H9 (cell line): ENCODE measurements around the gene TRAPPC14. TPM values are rescaled to one million over a fixed set of nuclear protein-coding genes. Genes with fewer than 3 reads are reported as not detected.

ENCODE experiments used
- DNase-seq: peaks from one replicate; pipeline ENCODE4 v3.0.0-alpha.2; 2017
- H2AFZ ChIP-seq: one replicate; pipeline ENCODE4 v1.6.1; 2013; ENCODE audit warnings: mild to moderate bottlenecking, low read length, control low read depth, moderate library complexity
- H2AK5ac ChIP-seq: 2 replicates; pipeline ENCODE4 v1.6.1; 2013; ENCODE audit warnings: low read length, control low read depth, mixed read lengths; ENCODE audit not compliant: insufficient read length
- H2BK120ac ChIP-seq: one replicate; pipeline ENCODE4 v1.6.1; 2013; ENCODE audit warnings: low read depth, mild to moderate bottlenecking, low read length, control low read depth, inconsistent platforms; ENCODE audit not compliant: poor library complexity, severe bottlenecking
- H2BK12ac ChIP-seq: 2 replicates; pipeline ENCODE4 v1.6.1; 2013; ENCODE audit warnings: low read length, control low read depth, mixed read lengths, low read depth; ENCODE audit not compliant: insufficient read length
- H2BK15ac ChIP-seq: 2 replicates; pipeline ENCODE4 v1.6.1; 2013; ENCODE audit warnings: low read depth, low read length, control low read depth
- H2BK20ac ChIP-seq: one replicate; pipeline ENCODE4 v1.6.1; 2013; ENCODE audit warnings: low read depth, mild to moderate bottlenecking, low read length, control low read depth, inconsistent platforms; ENCODE audit not compliant: poor library complexity, severe bottlenecking
- H2BK5ac ChIP-seq: 2 replicates; pipeline ENCODE4 v1.6.1; 2013; ENCODE audit warnings: low read length, control low read depth, mixed read lengths; ENCODE audit not compliant: insufficient read length
- H3K14ac ChIP-seq: 2 replicates; pipeline ENCODE4 v1.6.1; 2013; ENCODE audit warnings: low read length, control low read depth; ENCODE audit not compliant: insufficient read depth
- H3K18ac ChIP-seq: 2 replicates; pipeline ENCODE4 v1.6.1; 2013; ENCODE audit warnings: low read depth, mild to moderate bottlenecking, mixed read lengths, low read length, control low read depth; ENCODE audit not compliant: insufficient read length
- H3K23ac ChIP-seq: 2 replicates; pipeline ENCODE4 v1.6.1; 2013; ENCODE audit warnings: low read length, control low read depth, mixed read lengths, low read depth; ENCODE audit not compliant: insufficient read length
- H3K23me2 ChIP-seq: 2 replicates; pipeline ENCODE4 v1.6.1; 2013; ENCODE audit warnings: low read depth, mild to moderate bottlenecking, mixed read lengths, low read length, control low read depth; ENCODE audit not compliant: insufficient read length, poor library complexity, severe bottlenecking
- H3K27ac ChIP-seq: 2 replicates; pipeline ENCODE4 v1.5.1; 2013; ENCODE audit warnings: low read length, control low read depth, mixed read lengths, low read depth; ENCODE audit not compliant: insufficient read length
- H3K27me3 ChIP-seq: 2 replicates; pipeline ENCODE4 v1.6.1; 2013; ENCODE audit warnings: low read length, control low read depth, inconsistent platforms; ENCODE audit not compliant: insufficient read depth
- H3K4ac ChIP-seq: 2 replicates; pipeline ENCODE4 v1.6.1; 2013; ENCODE audit warnings: low read depth, mild to moderate bottlenecking, control low read depth, inconsistent platforms, low read length, moderate library complexity
- H3K4me1 ChIP-seq: 2 replicates; pipeline ENCODE4 v1.6.1; 2013; ENCODE audit warnings: low read length, control low read depth, inconsistent platforms; ENCODE audit not compliant: insufficient read depth
- H3K4me2 ChIP-seq: 2 replicates; pipeline ENCODE4 v1.6.1; 2013; ENCODE audit warnings: low read length, control low read depth, mixed read lengths; ENCODE audit not compliant: insufficient read length, insufficient read depth
- H3K56ac ChIP-seq: 2 replicates; pipeline ENCODE4 v1.6.1; 2013; ENCODE audit warnings: low read depth, mild to moderate bottlenecking, mixed read lengths, low read length, control low read depth; ENCODE audit not compliant: insufficient read length
- H3K79me1 ChIP-seq: 2 replicates; pipeline ENCODE4 v1.6.1; 2013; ENCODE audit warnings: low read depth, mild to moderate bottlenecking, moderate library complexity, low read length, control low read depth, inconsistent platforms; ENCODE audit not compliant: insufficient read depth, poor library complexity, severe bottlenecking
- H3K79me2 ChIP-seq: 2 replicates; pipeline ENCODE4 v1.6.1; 2013; ENCODE audit warnings: low read length, control low read depth, inconsistent platforms; ENCODE audit not compliant: insufficient read depth
- H3K9ac ChIP-seq: 2 replicates; pipeline ENCODE4 v1.6.1; 2013; ENCODE audit warnings: low read length, control low read depth, mixed read lengths; ENCODE audit not compliant: insufficient read length; ENCODE audit errors: extremely low read depth
- H3K9me3 ChIP-seq: one replicate; pipeline ENCODE4 v1.6.1; 2013; ENCODE audit warnings: low read depth, low read length, inconsistent platforms; ENCODE audit not compliant: control insufficient read depth
- H3T11ph ChIP-seq: one replicate; pipeline ENCODE4 v1.6.1; 2013; ENCODE audit warnings: mild to moderate bottlenecking, low read length, control low read depth, inconsistent platforms
- H4K20me1 ChIP-seq: one replicate; pipeline ENCODE4 v1.6.1; 2013; ENCODE audit not compliant: control insufficient read depth, insufficient read length, insufficient read depth
- H4K5ac ChIP-seq: 2 replicates; pipeline ENCODE4 v1.6.1; 2013; ENCODE audit warnings: low read depth, mild to moderate bottlenecking, mixed read lengths, low read length, control low read depth; ENCODE audit not compliant: insufficient read length
- H4K8ac ChIP-seq: replicated peaks from 2 replicates; pipeline ENCODE4 v1.6.1; 2013; ENCODE audit warnings: low read length, control low read depth, mixed read lengths, low read depth; ENCODE audit not compliant: insufficient read length
- H4K91ac ChIP-seq: 2 replicates; pipeline ENCODE4 v1.6.1; 2013; ENCODE audit warnings: low read depth, mild to moderate bottlenecking, moderate library complexity, mixed read lengths, low read length, control low read depth; ENCODE audit not compliant: insufficient read length
- H3K27ac Mint-ChIP-seq, 3 experiments: 2 replicates in 2 of 3; 3 replicates in 1 of 3; pipeline ENCODE4 v1.8.0; 2020 to 2021; ENCODE audit warnings: mixed read lengths in 3 of 3, mild to moderate bottlenecking in 1 of 3, moderate library complexity in 1 of 3
- H3K27me3 Mint-ChIP-seq: 2 replicates; pipeline ENCODE4 v1.8.0; 2021; ENCODE audit warnings: low read depth, mild to moderate bottlenecking, moderate library complexity, mixed read lengths
- H3K36me3 Mint-ChIP-seq, 3 experiments: 2 replicates in 2 of 3; 3 replicates in 1 of 3; pipeline ENCODE4 v1.8.0; 2020 to 2021; ENCODE audit warnings: low read depth in 3 of 3, mixed read lengths in 3 of 3; ENCODE audit not compliant: insufficient read depth in 1 of 3
- H3K4me1 Mint-ChIP-seq, 2 experiments: 2 replicates each; pipeline ENCODE4 v1.8.0; 2020; ENCODE audit warnings: mixed read lengths in 2 of 2
- H3K4me3 Mint-ChIP-seq, 2 experiments: 2 replicates in 1 of 2; 3 replicates in 1 of 2; pipeline ENCODE4 v1.8.0; 2020 to 2021; ENCODE audit warnings: mild to moderate bottlenecking in 2 of 2, mixed read lengths in 2 of 2, moderate library complexity in 1 of 2
- H3K9me3 Mint-ChIP-seq, 2 experiments: 2 replicates in 1 of 2; 3 replicates in 1 of 2; pipeline ENCODE4 v1.8.0; 2020; ENCODE audit warnings: mild to moderate bottlenecking in 2 of 2, mixed read lengths in 2 of 2, moderate library complexity in 1 of 2
- CTCF ChIP-seq: fragments of 200-600 bp; sonication (generic); conservative IDR thresholded peaks from 3 replicates; pipeline ENCODE4 v1.8.0; 2021; ENCODE audit warnings: antibody characterized with exemption, mild to moderate bottlenecking
- WGBS: extraction: QIAGEN DNeasy Blood & Tissue Kit; methylation state at CpG from one replicate; pipeline ENCODE4 v1.1.7; 2013; ENCODE audit warnings: missing lambda C conversion rate, low lambda C conversion rate, mixed read lengths; ENCODE audit not compliant: insufficient read length; ENCODE audit errors: extremely low coverage; 5-methylcytosine and 5-hydroxymethylcytosine counted together
- total RNA-seq: library from RNA; stranded (reverse); gene quantifications from 2 replicates; pipeline ENCODE4 v1.2.1, GENCODE V29; 2021

The TRAPPC14 gene
- total RNA-seq, 1 experiment from 2014 or later: 32.8 TPM

- Histone ChIP-seq H3K27ac (no peak overlapping the region), H3K14ac (no peak overlapping the region), H3K9ac (no peak overlapping the region), H3K18ac (no peak overlapping the region), H3K4me2 (peak overlapping the region; percentile 41), H2BK120ac (no peak overlapping the region), H4K91ac (no peak overlapping the region), H3K23me2 (peaks cover 10% of the 10 kb centered on the region), H2BK15ac (no peak overlapping the region), H3K56ac (no peak overlapping the region), H3K9me3 (no peaks in the 10 kb centered on the region), H3K79me2 (no peaks in the 10 kb centered on the region), H2BK20ac (no peak overlapping the region), H3T11ph (no peak overlapping the region), H3K27me3 (no peaks in the 10 kb centered on the region), H2AFZ (no peak overlapping the region), H3K23ac (no peak overlapping the region), H4K8ac (no peak overlapping the region), H2AK5ac (no peak overlapping the region), H4K20me1 (no peaks in the 10 kb centered on the region), H2BK12ac (no peak overlapping the region), H2BK5ac (no peak overlapping the region), H3K4me1 (no peaks in the 10 kb centered on the region; the same call in 1 of the 2 replicates), H3K4ac (no peak overlapping the region), H4K5ac (no peak overlapping the region), H3K79me1 (peaks cover 2% of the 10 kb centered on the region)
- Mint-ChIP-seq H3K4me1 (peaks cover 16 to 26% of the 10 kb centered on the region in 2 experiments), H3K36me3 (peaks cover 12 to 30% (median 29%) of the 10 kb centered on the region in 3 experiments; a peak in 6 of 7 replicates), H3K27ac (peak overlapping the region; percentile 59 to 84 (median 64); a peak in 4 of 7 replicates), H3K9me3 (no peaks in the 10 kb centered on the region), H3K27me3 (no peaks in the 10 kb centered on the region; the same call in none of the 2 replicates), H3K4me3 (peak overlapping the region; percentile 75 to 83)
- no CpG with 5 or more reads among the region's 7 CpGs for WGBS
- peak; percentile 51 for DNase-seq
- TF ChIP-seq CTCF: no peak
These were observed 638 bp upstream of the TRAPPC14 start for GRCh38 chr7:100159099-100159623.
